K562 (cell line): ENCODE measurements around the gene PPEF2. TPM values are rescaled to one million over a fixed set of nuclear protein-coding genes. Genes with fewer than 3 reads are reported as not detected.

ENCODE experiments used
- ATAC-seq: fragments of 200-7000 bp; cut with Tn5 transposase; 3 replicates; pipeline ENCODE4 v1.9.1; 2020; ENCODE audit warnings: moderate library complexity
- BruUV-seq: library from RNA; stranded (reverse); fragments of 400-500 nt; replicated peaks from 2 replicates; lab custom pipeline; 2021; lab: Mats Ljungman, UMichigan
- CTCF ChIA-PET: fragments of 300-600 bp; formaldehyde crosslinking; extraction: SDS; loops from one replicate; lab custom pipeline; 2021; ENCODE audit warnings: low intra/inter-chr PET ratio; lab: Yijun Ruan, JAX
- POLR2A ChIA-PET: fragments of 300-600, 350-650 bp; sonication (Branson Sonifier 250); formaldehyde crosslinking; extraction: SDS; loops from one replicate; lab custom pipeline; 2021; ENCODE audit warnings: antibody characterized with exemption, inconsistent platforms; lab: Yijun Ruan, JAX
- DNase-seq, 4 experiments: peaks; one replicate each; pipeline versions ENCODE4 v3.0.0 to v3.0.0-alpha.2; 2011 to 2018; ENCODE audit warnings: low spot score in 3 of 4, mixed read lengths in 3 of 4; ENCODE audit errors: extremely low read depth in 1 of 4
- FAIRE-seq: peaks from 2 replicates; lab custom pipeline; 2011; peaks lifted over from hg19 to GRCh38; lab: Jason Lieb, UNC
- H2AFZ ChIP-seq: 2 replicates; pipeline ENCODE4 v1.6.0; 2011; ENCODE audit warnings: low read depth, low read length, control low read depth, inconsistent platforms
- H3K27ac ChIP-seq: fragments of 200-600 bp; 3 replicates; pipeline ENCODE4 v1.8.0; 2011; ENCODE audit warnings: low read depth, mild to moderate bottlenecking, control low read depth, inconsistent platforms, low read length, moderate library complexity, mixed read lengths; ENCODE audit errors: extremely low read depth
- H3K27me3 ChIP-seq, 2 experiments: fragments of 300-600 bp in 1 of 2; 2 replicates in 1 of 2; 3 replicates in 1 of 2; pipeline versions ENCODE4 v1.6.0 to v1.8.0; 2011; ENCODE audit warnings: inconsistent platforms in 2 of 2, low read length in 2 of 2, mild to moderate bottlenecking in 1 of 2, mixed read lengths in 1 of 2, moderate library complexity in 1 of 2; ENCODE audit not compliant: control insufficient read depth in 2 of 2, insufficient read depth in 2 of 2
- H3K36me3 ChIP-seq: fragments of 300-600 bp; 3 replicates; pipeline ENCODE4 v1.8.0; 2011; ENCODE audit warnings: mild to moderate bottlenecking, low read length, inconsistent platforms; ENCODE audit not compliant: control insufficient read depth, insufficient read depth
- H3K4me1 ChIP-seq, 2 experiments: fragments of 200-600 bp in 1 of 2; replicated peaks in 1 of 2; 2 replicates in 1 of 2; 3 replicates in 1 of 2; pipeline versions ENCODE4 v1.5.1 to v1.8.0; 2011; ENCODE audit warnings: inconsistent platforms in 2 of 2, low read length in 2 of 2, mild to moderate bottlenecking in 1 of 2, mixed read lengths in 1 of 2, moderate library complexity in 1 of 2; ENCODE audit not compliant: control insufficient read depth in 2 of 2, insufficient read depth in 2 of 2
- H3K4me2 ChIP-seq: 2 replicates; pipeline ENCODE4 v1.6.1; 2011; ENCODE audit warnings: low read length, control low read depth, inconsistent platforms, mixed read lengths; ENCODE audit not compliant: insufficient read depth
- H3K4me3 ChIP-seq: fragments of 200-600 bp; sonication (generic), shearing (Covaris generic); 2 replicates; pipeline ENCODE4 v1.5.1; 2016; ENCODE audit warnings: control low read depth, inconsistent platforms
- H3K79me2 ChIP-seq: fragments of 200-600 bp; 3 replicates; pipeline ENCODE4 v1.8.0; 2011; ENCODE audit warnings: low read length, inconsistent platforms; ENCODE audit not compliant: control insufficient read depth, insufficient read depth
- H3K9ac ChIP-seq, 2 experiments: 2 replicates each; pipeline versions ENCODE4 v1.6.0 to v1.6.1; 2011; ENCODE audit warnings: low read depth in 2 of 2, low read length in 2 of 2, control low read depth in 1 of 2, inconsistent platforms in 1 of 2, mild to moderate bottlenecking in 1 of 2, mixed read lengths in 1 of 2; ENCODE audit not compliant: insufficient read depth in 1 of 2
- H3K9me1 ChIP-seq: one replicate; pipeline ENCODE4 v1.6.0; 2011; ENCODE audit warnings: inconsistent platforms, mild to moderate bottlenecking, low read length, moderate library complexity; ENCODE audit not compliant: control insufficient read depth, insufficient read depth
- H3K9me3 ChIP-seq: replicated peaks from 2 replicates; pipeline ENCODE4 v1.5.1; 2011; ENCODE audit warnings: low read depth, low read length, inconsistent platforms; ENCODE audit not compliant: control insufficient read depth, insufficient read depth
- H4K20me1 ChIP-seq: replicated peaks from 2 replicates; pipeline ENCODE4 v1.6.1; 2011; ENCODE audit warnings: low read length, inconsistent platforms, mixed read lengths; ENCODE audit not compliant: control insufficient read depth, insufficient read depth
- BRD4 ChIP-seq: fragments of 200-600 bp; sonication (generic); IDR thresholded peaks from 2 replicates; pipeline ENCODE4 v1.6.1; 2017; ENCODE audit warnings: inconsistent platforms
- CEBPB ChIP-seq: fragments of 450-650 bp; IDR thresholded peaks from 2 replicates; pipeline ENCODE4 v1.6.1; 2016; ENCODE audit warnings: missing genetic modification characterization, missing compliant biosample characterization
- CEBPG ChIP-seq, 3 experiments: fragments of 200-800 bp in 1 of 3; sonication (Bioruptor generic) in 1 of 3; sonication (generic) in 1 of 3; formaldehyde crosslinking in 1 of 3; IDR thresholded peaks in 2 of 3; conservative IDR thresholded peaks in 1 of 3; 2 replicates each; pipeline versions ENCODE4 v1.6.1 to v1.8.0; 2016 to 2022; ENCODE audit warnings: missing compliant biosample characterization in 2 of 3, missing genetic modification characterization in 2 of 3, mild to moderate bottlenecking in 1 of 3, missing genetic modification reagents in 1 of 3
- HIVEP1 ChIP-seq: fragments of 250-450 bp; sonication (Bioruptor Pico); IDR thresholded peaks from 2 replicates; pipeline ENCODE4 v1.4.0; 2020; ENCODE audit warnings: mild to moderate bottlenecking
- NCOR1 ChIP-seq: fragments of 450-650 bp; IDR thresholded peaks from 2 replicates; pipeline ENCODE4 v1.6.1; 2016; ENCODE audit warnings: mild to moderate bottlenecking, moderate library complexity
- RB1 ChIP-seq: fragments of 450-650 bp; IDR thresholded peaks from 2 replicates; pipeline ENCODE4 v1.6.1; 2017; ENCODE audit warnings: low read depth, mild to moderate bottlenecking
- SETDB1 ChIP-seq: IDR thresholded peaks from one replicate; pipeline ENCODE4 v1.6.1; 2012; ENCODE audit warnings: low read length, control low read depth, inconsistent platforms
- SIRT6 ChIP-seq: IDR thresholded peaks from one replicate; pipeline ENCODE4 v1.6.1; 2012; ENCODE audit warnings: low read depth, mild to moderate bottlenecking, control low read depth, inconsistent platforms, low read length, moderate library complexity
- SLC30A9 ChIP-seq: fragments of 250-450 bp; sonication (Bioruptor Pico); IDR thresholded peaks from 2 replicates; pipeline ENCODE4 v1.8.0; 2022; ENCODE audit warnings: mild to moderate bottlenecking, moderate library complexity
- SRF ChIP-seq, 2 experiments: fragments of 250-450, 450-650 bp in 1 of 2; sonication (Bioruptor Pico) in 1 of 2; sonication (generic) in 1 of 2; formaldehyde crosslinking; IDR thresholded peaks; 2 replicates each; pipeline versions ENCODE4 v1.5.0 to v1.5.1; 2020 to 2022; ENCODE audit warnings: mild to moderate bottlenecking in 1 of 2, missing genetic modification reagents in 1 of 2
- TAF7 ChIP-seq: fragments of 450-650 bp; IDR thresholded peaks from 2 replicates; pipeline ENCODE4 v1.6.1; 2016; ENCODE audit warnings: missing genetic modification characterization, missing compliant biosample characterization
- TEAD4 ChIP-seq, 2 experiments: sonication (generic) in 1 of 2; formaldehyde crosslinking in 1 of 2; IDR thresholded peaks; 2 replicates each; pipeline versions ENCODE4 v1.6.1 to v1.8.0; 2012 to 2022; ENCODE audit warnings: borderline replicate concordance in 1 of 2, inconsistent platforms in 1 of 2, low read length in 1 of 2, mild to moderate bottlenecking in 1 of 2, missing genetic modification reagents in 1 of 2
- TSC22D4 ChIP-seq: fragments of 450-650 bp; IDR thresholded peaks from 2 replicates; pipeline ENCODE4 v1.6.1; 2016; ENCODE audit warnings: missing genetic modification characterization, missing biosample characterization, control low read depth
- XRCC4 ChIP-seq: IDR thresholded peaks from one replicate; pipeline ENCODE4 v1.6.1; 2011; ENCODE audit not compliant: insufficient read depth, insufficient read length; ENCODE audit errors: extremely low read depth
- WGBS: fragments of 100-300 bp; shearing (Covaris generic); methylation state at CpG from one replicate; pipeline ENCODE4 v1.1.6; 2016; ENCODE audit warnings: low coverage, mixed read lengths; ENCODE audit not compliant: insufficient coverage; ENCODE audit errors: missing lambda C conversion rate; 5-methylcytosine and 5-hydroxymethylcytosine counted together
- in situ Hi-C: fragments of 300-500 bp; cut with MboI; formaldehyde crosslinking; loops from 4 replicates; pipeline ENCODE4 v1.15.0; 2018; ENCODE audit warnings: inconsistent platforms, mixed read lengths
- intact Hi-C: fragments of 100-400 bp; cut with micrococcal nuclease; formaldehyde crosslinking; loops from 2 replicates; pipeline ENCODE4 v1.14.2; 2022
- polyA plus RNA-seq, 8 experiments: library from polyadenylated mRNA; depleted of rRNA in 4 of 8; stranded (reverse) in 5 of 8; unstranded in 3 of 8; fragments of >200 nt; fragmentation: Nextera tagmentation in 2 of 8; fragmentation: Illumina TruSeq in 1 of 8; extraction: Ambion mirVana in 2 of 8; extraction: Trizol in 1 of 8; gene quantifications; 2 replicates each; pipeline versions ENCODE4 v1.2.1 to v1.2.3, GENCODE V29; 2011 to 2014; ENCODE audit warnings: inconsistent platforms in 1 of 8, missing spikeins in 1 of 8
- total RNA-seq, 7 experiments: library from RNA; depleted of rRNA in 6 of 7; stranded (reverse); fragments of >200 nt in 6 of 7; fragmentation: Illumina TruSeq in 2 of 7; extraction: Trizol in 2 of 7; gene quantifications; 2 replicates each; pipeline versions ENCODE4 v1.2.1 to v1.2.3, GENCODE V29; 2011 to 2021; ENCODE audit warnings: low replicate concordance in 1 of 7
- TF ChIP-seq, protein P1 (sequence below): sonication (generic); formaldehyde crosslinking; IDR thresholded peaks from 2 replicates; pipeline ENCODE4 v1.8.0; 2022; ENCODE audit warnings: missing genetic modification reagents, mild to moderate bottlenecking, borderline replicate concordance

PPEF2 gene
- total and polyA plus RNA-seq, 9 of the 15 experiments (the other 6 are each of a cell fraction or from before 2014, with no cell fraction given): not detected

DNA sequence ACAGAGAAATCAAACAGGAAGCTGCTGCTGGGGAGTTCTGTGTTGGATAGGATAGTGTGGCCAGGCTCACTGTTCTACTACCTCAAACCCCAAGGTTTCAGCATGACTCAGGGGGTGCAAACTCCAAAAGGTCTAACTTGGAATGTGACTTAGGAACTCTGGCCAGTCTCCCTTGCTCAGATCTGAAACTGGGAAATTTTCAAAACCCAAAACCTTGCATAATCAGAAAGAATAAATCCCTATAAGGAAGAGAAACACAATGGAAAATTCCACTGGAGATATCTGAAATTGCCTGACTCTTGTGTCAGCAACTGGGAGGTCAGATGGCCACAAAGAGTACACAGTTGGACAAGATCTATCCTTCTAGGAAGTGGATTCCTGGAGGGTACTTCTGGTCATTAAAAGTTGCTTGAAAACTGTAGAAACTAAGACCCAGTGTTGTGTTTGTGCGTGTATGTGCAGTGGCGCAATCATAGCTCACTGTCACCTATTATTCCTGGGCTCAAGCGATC, 58.0 kb downstream of the PPEF2 start:
- no peak for FAIRE-seq

DNA sequence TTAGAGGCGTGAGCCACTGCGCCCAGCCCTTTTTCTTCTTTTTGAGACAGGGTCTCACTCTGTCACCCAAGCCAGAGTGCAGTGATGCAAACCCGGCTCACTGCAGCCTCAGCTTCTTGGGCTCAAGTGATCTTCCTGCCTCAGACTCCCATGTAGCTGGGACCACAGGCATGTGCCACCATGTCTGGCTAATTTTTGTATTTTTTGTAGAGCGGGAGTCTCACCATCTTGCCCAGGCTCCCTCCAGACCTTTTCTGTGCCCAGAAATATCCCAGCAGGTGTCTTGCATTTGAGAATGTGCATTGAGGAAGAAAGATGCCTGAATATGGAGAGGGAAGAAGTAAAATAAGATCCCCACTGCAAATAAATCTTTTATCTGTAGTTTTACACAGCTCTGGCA, 58.7 kb downstream of the PPEF2 start:
- no TSS peak for BruUV-seq
- Histone ChIP-seq H3K4me1 (peaks cover 0 to 17% of the 10 kb centered on the region in 2 experiments; a peak in 3 of 5 replicates), H3K27me3 (no peaks in the 10 kb centered on the region), H3K27ac (no peak overlapping the region), H3K36me3 (no peaks in the 10 kb centered on the region), H3K9me3 (no peaks in the 10 kb centered on the region), H4K20me1 (no peaks in the 10 kb centered on the region), H3K4me3 (no peak overlapping the region), H3K9me1 (no peaks in the 10 kb centered on the region), H3K4me2 (no peak overlapping the region), H3K79me2 (no peaks in the 10 kb centered on the region), H3K9ac (no peak overlapping the region), H2AFZ (no peak overlapping the region)
- ATAC-seq: no peak
- POLR2A ChIA-PET: no interaction called here
- WGBS: 90% methylated on average over 2 of the region's 4 CpGs
- FAIRE-seq: no peak
- CTCF ChIA-PET: interaction anchor here (0.6 kb wide), 1 partner anchor 1847 kb away, joined by 3 read pairs; no protein-coding TSS in a partner anchor
- intact Hi-C loops: no loop called here
- in situ Hi-C loops: no loop called here
- DNase-seq: no peak
- no peak for TF ChIP-seq HIVEP1
- no peak for TF ChIP-seq SIRT6
- no peak for TF ChIP-seq TEAD4 (IDR thresholded peaks at IDR 0.05; ENCODE audit: low read length)
- no peak for TF ChIP-seq TEAD4 (CRISPR knock-in tag; IDR thresholded peaks at IDR 0.05; ENCODE audit: borderline replicate concordance)
- no peak for TF ChIP-seq TAF7
- no peak for TF ChIP-seq BRD4
- no peak for TF ChIP-seq SLC30A9 (CRISPR knock-in tag)
- TF ChIP-seq, protein P1, sequence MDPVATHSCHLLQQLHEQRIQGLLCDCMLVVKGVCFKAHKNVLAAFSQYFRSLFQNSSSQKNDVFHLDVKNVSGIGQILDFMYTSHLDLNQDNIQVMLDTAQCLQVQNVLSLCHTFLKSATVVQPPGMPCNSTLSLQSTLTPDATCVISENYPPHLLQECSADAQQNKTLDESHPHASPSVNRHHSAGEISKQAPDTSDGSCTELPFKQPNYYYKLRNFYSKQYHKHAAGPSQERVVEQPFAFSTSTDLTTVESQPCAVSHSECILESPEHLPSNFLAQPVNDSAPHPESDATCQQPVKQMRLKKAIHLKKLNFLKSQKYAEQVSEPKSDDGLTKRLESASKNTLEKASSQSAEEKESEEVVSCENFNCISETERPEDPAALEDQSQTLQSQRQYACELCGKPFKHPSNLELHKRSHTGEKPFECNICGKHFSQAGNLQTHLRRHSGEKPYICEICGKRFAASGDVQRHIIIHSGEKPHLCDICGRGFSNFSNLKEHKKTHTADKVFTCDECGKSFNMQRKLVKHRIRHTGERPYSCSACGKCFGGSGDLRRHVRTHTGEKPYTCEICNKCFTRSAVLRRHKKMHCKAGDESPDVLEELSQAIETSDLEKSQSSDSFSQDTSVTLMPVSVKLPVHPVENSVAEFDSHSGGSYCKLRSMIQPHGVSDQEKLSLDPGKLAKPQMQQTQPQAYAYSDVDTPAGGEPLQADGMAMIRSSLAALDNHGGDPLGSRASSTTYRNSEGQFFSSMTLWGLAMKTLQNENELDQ (CRISPR knock-in tag): no peak
- no peak for TF ChIP-seq TSC22D4 (tag)
- no peak for TF ChIP-seq RB1
- TF ChIP-seq SETDB1: no peak

More for the DNA sequence above, 58.0 kb downstream of the PPEF2 start:
- in situ Hi-C loops (no loop called here), intact Hi-C loops (no loop called here)
- H3K4me2 ChIP-seq: no peak overlapping the region
- H4K20me1 ChIP-seq: no peaks in the 10 kb centered on the region
- peaks cover 0 to 17% of the 10 kb centered on the region in 2 experiments; a peak in 3 of 5 replicates for H3K4me1 ChIP-seq
- ChIA-PET CTCF (interaction anchor here (0.6 kb wide), 1 partner anchor 1846 kb away, joined by 3 read pairs; no protein-coding TSS in a partner anchor), POLR2A (no interaction called here)
- no peaks in the 10 kb centered on the region for H3K9me1 ChIP-seq
- peak; percentile 31; the same call in 1 of the 2 replicates for TF ChIP-seq CEBPB (tag)
- TF ChIP-seq SRF (CRISPR knock-in tag; IDR thresholded peaks at IDR 0.05): no peak
- no peak for TF ChIP-seq NCOR1
- no peak for TF ChIP-seq CEBPG (CRISPR knock-in tag; IDR thresholded peaks at IDR 0.05)
- TF ChIP-seq CEBPG (tag; conservative IDR thresholded peaks at IDR 0.05 in 1 of 2, IDR thresholded peaks at IDR 0.05 in 1 of 2): peak in 1 of 2 experiments; percentile 35; a peak in 1 of 4 replicates
- TF ChIP-seq XRCC4: no peak
- ATAC-seq (no peak), DNase-seq (no peak)
- no peak overlapping the region for H3K4me3 ChIP-seq
- 85% methylated on average over 3 of the region's 3 CpGs for WGBS
- 0 out of 5 replicates have a peak, but pooled peaks cover 0 to under 1% of the 10 kb centered on the region in 2 experiments for H3K27me3 ChIP-seq
- peak overlapping the region; percentile 48 for H2AFZ ChIP-seq
- no peaks in the 10 kb centered on the region for H3K9me3 ChIP-seq
- no TSS peak for BruUV-seq
- H3K27ac ChIP-seq: no peak overlapping the region
- H3K9ac ChIP-seq: no peak overlapping the region
- H3K79me2 ChIP-seq: no peaks in the 10 kb centered on the region
- no peaks in the 10 kb centered on the region for H3K36me3 ChIP-seq
